Body of pancreas (tissue), 4 donors: Measurements from ENCODE around the gene PRRT3.

ENCODE experiments used
- POLR2A ChIP-seq, 3 donors: fragments of 450-650 bp; IDR thresholded peaks; one replicate each; pipeline ENCODE4 v1.6.1; 2016; ENCODE audit warnings: antibody characterized with exemption in 3 of 3, mild to moderate bottlenecking in 2 of 3
- TF ChIP-seq, protein P1 (sequence below), 7 experiments: fragments of 450-650 bp in 4 of 7; fragments of 200-600 bp in 3 of 7; sonication (generic) in 3 of 7; IDR thresholded peaks; one replicate each; pipeline ENCODE4 v1.5.1; 2016 to 2019; ENCODE audit warnings: antibody characterized with exemption in 7 of 7

DNA sequence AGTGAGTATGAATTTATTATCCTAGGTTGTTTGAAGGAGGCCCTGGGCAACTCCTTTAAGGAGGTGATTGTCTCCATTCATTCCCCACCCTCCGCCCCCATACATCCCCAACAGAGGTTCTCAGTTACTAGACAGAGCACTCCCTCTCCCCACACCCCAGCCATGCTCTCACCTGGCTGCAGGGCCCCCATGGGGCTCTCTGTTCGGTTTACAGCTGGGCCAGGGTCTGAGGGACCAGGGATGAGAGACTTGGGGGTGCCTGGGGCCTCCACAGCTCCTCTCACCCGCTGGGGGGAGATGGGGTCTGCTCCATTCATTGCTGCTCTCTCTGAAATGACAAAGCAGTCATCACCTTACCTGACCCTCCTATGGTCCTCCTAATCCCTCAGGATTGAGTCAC is 3.6 kb downstream of the PRRT3 start:
- TF ChIP-seq, protein P1, sequence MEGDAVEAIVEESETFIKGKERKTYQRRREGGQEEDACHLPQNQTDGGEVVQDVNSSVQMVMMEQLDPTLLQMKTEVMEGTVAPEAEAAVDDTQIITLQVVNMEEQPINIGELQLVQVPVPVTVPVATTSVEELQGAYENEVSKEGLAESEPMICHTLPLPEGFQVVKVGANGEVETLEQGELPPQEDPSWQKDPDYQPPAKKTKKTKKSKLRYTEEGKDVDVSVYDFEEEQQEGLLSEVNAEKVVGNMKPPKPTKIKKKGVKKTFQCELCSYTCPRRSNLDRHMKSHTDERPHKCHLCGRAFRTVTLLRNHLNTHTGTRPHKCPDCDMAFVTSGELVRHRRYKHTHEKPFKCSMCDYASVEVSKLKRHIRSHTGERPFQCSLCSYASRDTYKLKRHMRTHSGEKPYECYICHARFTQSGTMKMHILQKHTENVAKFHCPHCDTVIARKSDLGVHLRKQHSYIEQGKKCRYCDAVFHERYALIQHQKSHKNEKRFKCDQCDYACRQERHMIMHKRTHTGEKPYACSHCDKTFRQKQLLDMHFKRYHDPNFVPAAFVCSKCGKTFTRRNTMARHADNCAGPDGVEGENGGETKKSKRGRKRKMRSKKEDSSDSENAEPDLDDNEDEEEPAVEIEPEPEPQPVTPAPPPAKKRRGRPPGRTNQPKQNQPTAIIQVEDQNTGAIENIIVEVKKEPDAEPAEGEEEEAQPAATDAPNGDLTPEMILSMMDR (IDR thresholded peaks at IDR 0.05) = no peak
- TF ChIP-seq POLR2A (IDR thresholded peaks at IDR 0.05) = no peak
